PC-3 (cell line): ENCODE data around the gene SPPL2B. TPM values are rescaled to one million over a fixed set of nuclear protein-coding genes. Genes with fewer than 3 reads are reported as not detected.

Source experiments
- ATAC-seq: fragments of 200-7000 bp; cut with Tn5 transposase; 2 replicates; pipeline ENCODE4 v1.9.1; 2020; ENCODE audit warnings: mild to moderate bottlenecking, moderate library complexity
- BruUV-seq: library from RNA; stranded (reverse); fragments of 400-500 nt; replicated peaks from 2 replicates; lab custom pipeline; 2021; lab: Mats Ljungman, UMichigan
- CTCF ChIA-PET: fragments of 300-600 bp; sonication (Branson Sonifier 250); formaldehyde crosslinking; loops from one replicate; lab custom pipeline; 2022; ENCODE audit warnings: antibody characterized with exemption; lab: Charles Lee
- POLR2A ChIA-PET: fragments of 300-600 bp; sonication (Branson Sonifier 250); formaldehyde crosslinking; loops from one replicate; lab custom pipeline; 2022; ENCODE audit warnings: antibody characterized with exemption; ENCODE audit not compliant: unreplicated experiment; lab: Charles Lee
- DNase-seq: peaks from one replicate; pipeline ENCODE4 v3.0.0-alpha.2; 2015
- H2AFZ ChIP-seq: fragments of 300-600 bp; sonication (generic); 2 replicates; pipeline ENCODE4 v1.6.0; 2016; ENCODE audit warnings: antibody characterized with exemption, low read length
- H3F3A ChIP-seq: fragments of 300-600 bp; sonication (generic); one replicate; pipeline ENCODE4 v1.6.0; 2017; ENCODE audit warnings: antibody characterized with exemption, low read length, control low read depth, mild to moderate bottlenecking; ENCODE audit not compliant: unreplicated experiment
- H3K27ac ChIP-seq: fragments of 300-600 bp; sonication (generic); 2 replicates; pipeline ENCODE4 v1.5.1; 2016; ENCODE audit warnings: mild to moderate bottlenecking, low read length
- H3K27me3 ChIP-seq: fragments of 300-600 bp; sonication (generic); 2 replicates; pipeline ENCODE4 v1.6.1; 2016; ENCODE audit warnings: low read length, mixed read lengths
- H3K36me3 ChIP-seq: fragments of 300-600 bp; sonication (generic); 2 replicates; pipeline ENCODE4 v1.6.1; 2016; ENCODE audit warnings: low read depth, mixed run types, low read length, mixed read lengths
- H3K4me1 ChIP-seq: fragments of 300-600 bp; sonication (generic); 2 replicates; pipeline ENCODE4 v1.5.1; 2016; ENCODE audit warnings: low read length; ENCODE audit not compliant: insufficient read depth
- H3K4me2 ChIP-seq: fragments of 300-600 bp; sonication (generic); 2 replicates; pipeline ENCODE4 v1.6.0; 2016; ENCODE audit warnings: low read length
- H3K4me3 ChIP-seq: fragments of 300-600 bp; sonication (generic); 2 replicates; pipeline ENCODE4 v1.5.1; 2016; ENCODE audit warnings: mild to moderate bottlenecking, low read length, mixed read lengths
- H3K79me2 ChIP-seq: fragments of 300-600 bp; sonication (generic); 2 replicates; pipeline ENCODE4 v1.6.1; 2017; ENCODE audit warnings: low read length, mixed read lengths
- H3K9ac ChIP-seq: fragments of 300-600 bp; sonication (generic); 2 replicates; pipeline ENCODE4 v1.6.0; 2016; ENCODE audit warnings: mild to moderate bottlenecking, low read length
- H3K9me2 ChIP-seq: fragments of 300-600 bp; sonication (generic); replicated peaks from 2 replicates; pipeline ENCODE4 v1.6.1; 2016; ENCODE audit warnings: mixed run types, low read length, mixed read lengths
- H3K9me3 ChIP-seq: fragments of 300-600 bp; sonication (generic); 2 replicates; pipeline ENCODE4 v1.6.1; 2016; ENCODE audit warnings: low read length, mixed read lengths
- H4K20me1 ChIP-seq: fragments of 300-600 bp; sonication (generic); 2 replicates; pipeline ENCODE4 v1.6.1; 2016; ENCODE audit warnings: low read length, mixed read lengths
- EZH2 ChIP-seq: fragments of 300-600 bp; sonication (generic); IDR thresholded peaks from one replicate; pipeline ENCODE4 v1.6.1; 2017; ENCODE audit warnings: antibody characterized with exemption, mild to moderate bottlenecking, low read length; ENCODE audit not compliant: unreplicated experiment
- EZH2phosphoT487 ChIP-seq: fragments of 300-600 bp; sonication (generic); IDR thresholded peaks from 2 replicates; pipeline ENCODE4 v1.6.1; 2018; ENCODE audit warnings: mild to moderate bottlenecking, antibody characterized with exemption, low read length, borderline replicate concordance
- intact Hi-C: fragments of 100-400 bp; cut with micrococcal nuclease; formaldehyde crosslinking; loops from 2 replicates; pipeline ENCODE4 v1.9.0; 2023
- total RNA-seq: library from RNA; depleted of rRNA; stranded (reverse); fragments of >200 nt; gene quantifications from 2 replicates; pipeline ENCODE4 v1.2.3, GENCODE V29; 2014
- TF ChIP-seq, protein P1 (sequence below): fragments of 300-600 bp; sonication (generic); conservative IDR thresholded peaks from 2 replicates; pipeline ENCODE4 v1.5.1; 2017; ENCODE audit warnings: antibody characterized with exemption, low read depth, mild to moderate bottlenecking, low read length

The SPPL2B gene
- total RNA-seq, 1 experiment from 2014 or later = 28.6 TPM

DNA sequence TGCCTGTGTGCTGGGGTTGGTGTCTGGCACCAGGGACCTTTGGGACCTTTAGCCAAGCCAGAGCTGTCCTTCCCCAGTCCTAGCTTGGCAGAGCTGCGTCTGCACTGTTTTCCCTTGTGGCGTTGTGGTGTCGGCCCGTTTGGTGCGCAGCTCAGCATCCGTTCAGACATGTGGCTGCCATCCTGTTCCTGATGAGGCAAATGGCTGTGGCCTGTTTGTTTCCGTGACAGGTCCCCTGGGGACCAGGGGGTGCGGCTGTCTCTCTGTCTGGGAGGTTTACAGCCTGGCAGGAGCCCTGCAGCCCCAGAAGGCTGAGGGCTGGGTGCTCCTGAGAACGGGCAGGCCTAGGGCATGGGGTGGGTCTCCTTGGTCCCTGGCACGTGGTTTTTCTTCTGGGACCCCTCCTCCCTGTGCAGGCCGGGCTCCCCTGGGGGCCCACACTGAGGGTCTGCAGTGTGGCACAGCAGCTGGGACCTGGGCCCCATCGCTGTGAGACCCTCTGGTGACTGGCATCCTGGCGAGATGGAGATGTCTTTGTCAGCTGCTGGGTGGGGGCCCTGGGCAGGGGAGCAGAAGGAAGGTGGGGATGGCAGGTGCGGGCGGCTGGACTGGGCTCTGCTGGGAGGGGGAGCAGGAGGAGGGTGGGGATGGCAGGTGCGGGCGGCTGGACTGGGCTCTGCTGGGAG lies 4.0 kb downstream of the SPPL2B start:
- H3K9me2 ChIP-seq = no peaks in the 10 kb centered on the region
- no peaks in the 10 kb centered on the region for H3K27me3 ChIP-seq

DNA sequence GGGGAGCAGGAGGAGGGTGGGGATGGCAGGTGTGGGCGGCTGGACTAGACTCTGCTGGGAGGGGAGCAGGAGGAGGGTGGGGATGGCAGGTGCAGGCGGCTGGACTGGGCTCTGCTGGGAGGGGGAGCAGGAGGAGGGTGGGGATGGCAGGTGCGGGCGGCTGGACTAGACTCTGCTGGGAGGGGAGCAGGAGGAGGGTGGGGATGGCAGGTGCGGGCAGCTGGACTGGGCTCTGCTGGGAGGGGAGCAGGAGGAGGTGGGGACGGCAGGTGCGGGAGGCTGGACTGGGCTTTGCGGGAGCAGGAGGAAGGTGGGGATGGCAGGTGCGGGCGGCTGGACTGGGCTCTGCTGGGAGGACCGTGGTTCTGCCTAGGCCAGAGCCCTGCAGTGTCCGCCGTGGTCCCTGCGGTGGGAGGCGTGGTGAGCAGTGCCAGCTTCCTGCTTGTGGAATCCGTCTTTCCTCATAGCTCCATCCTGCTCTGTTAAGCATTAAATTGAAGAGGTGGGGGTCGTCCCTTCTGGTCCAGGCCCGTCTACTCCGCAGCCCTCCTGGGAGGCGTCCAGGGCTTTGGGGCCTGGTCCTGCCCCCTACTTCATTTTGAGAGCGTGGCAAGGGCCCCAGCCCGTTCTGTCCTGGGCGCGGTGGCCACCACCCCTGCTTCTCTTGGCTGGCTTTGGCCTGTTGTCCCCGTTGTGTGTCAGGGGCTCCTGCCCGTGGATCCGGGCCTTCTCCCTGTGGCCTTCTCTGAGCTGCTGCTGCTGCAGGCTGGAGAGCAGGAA lies 4.7 kb downstream of the SPPL2B start:
- peaks cover 7% of the 10 kb centered on the region for H3K4me1 ChIP-seq
- H3K9me3 ChIP-seq = no peaks in the 10 kb centered on the region
- TF ChIP-seq EZH2 (no peak), EZH2phosphoT487 (no peak)
- TF ChIP-seq, protein P1, sequence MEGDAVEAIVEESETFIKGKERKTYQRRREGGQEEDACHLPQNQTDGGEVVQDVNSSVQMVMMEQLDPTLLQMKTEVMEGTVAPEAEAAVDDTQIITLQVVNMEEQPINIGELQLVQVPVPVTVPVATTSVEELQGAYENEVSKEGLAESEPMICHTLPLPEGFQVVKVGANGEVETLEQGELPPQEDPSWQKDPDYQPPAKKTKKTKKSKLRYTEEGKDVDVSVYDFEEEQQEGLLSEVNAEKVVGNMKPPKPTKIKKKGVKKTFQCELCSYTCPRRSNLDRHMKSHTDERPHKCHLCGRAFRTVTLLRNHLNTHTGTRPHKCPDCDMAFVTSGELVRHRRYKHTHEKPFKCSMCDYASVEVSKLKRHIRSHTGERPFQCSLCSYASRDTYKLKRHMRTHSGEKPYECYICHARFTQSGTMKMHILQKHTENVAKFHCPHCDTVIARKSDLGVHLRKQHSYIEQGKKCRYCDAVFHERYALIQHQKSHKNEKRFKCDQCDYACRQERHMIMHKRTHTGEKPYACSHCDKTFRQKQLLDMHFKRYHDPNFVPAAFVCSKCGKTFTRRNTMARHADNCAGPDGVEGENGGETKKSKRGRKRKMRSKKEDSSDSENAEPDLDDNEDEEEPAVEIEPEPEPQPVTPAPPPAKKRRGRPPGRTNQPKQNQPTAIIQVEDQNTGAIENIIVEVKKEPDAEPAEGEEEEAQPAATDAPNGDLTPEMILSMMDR = no peak
- intact Hi-C loops = no loop called here
- H4K20me1 ChIP-seq = no peaks in the 10 kb centered on the region
- H3K4me2 ChIP-seq = no peak overlapping the region
- H3K9ac ChIP-seq = no peak overlapping the region
- H3K36me3 ChIP-seq = no peaks in the 10 kb centered on the region
- H3K27me3 ChIP-seq = no peaks in the 10 kb centered on the region
- H3F3A ChIP-seq = no peaks in the 10 kb centered on the region
- no peak overlapping the region for H3K27ac ChIP-seq
- H3K9me2 ChIP-seq = no peaks in the 10 kb centered on the region
- no peak overlapping the region for H2AFZ ChIP-seq
- ATAC-seq (no peak), DNase-seq (no peak)
- H3K4me3 ChIP-seq = no peak overlapping the region
- CTCF ChIA-PET = no interaction called here
- POLR2A ChIA-PET = no interaction called here
- peaks cover 48% of the 10 kb centered on the region for H3K79me2 ChIP-seq
- no TSS peak for BruUV-seq

More for the DNA sequence above, 4.0 kb downstream of the SPPL2B start:
- Histone ChIP-seq H3K4me3 (no peak overlapping the region), H3K4me1 (peaks cover 7% of the 10 kb centered on the region), H2AFZ (no peak overlapping the region), H3K9ac (no peak overlapping the region), H3K4me2 (no peak overlapping the region), H3K36me3 (no peaks in the 10 kb centered on the region), H3K9me3 (no peaks in the 10 kb centered on the region), H3F3A (no peaks in the 10 kb centered on the region), H3K27ac (no peak overlapping the region), H4K20me1 (no peaks in the 10 kb centered on the region), H3K79me2 (peaks cover 55% of the 10 kb centered on the region)
- no peak for TF ChIP-seq EZH2phosphoT487
- TF ChIP-seq, protein P1 = no peak
- no peak for TF ChIP-seq EZH2
- ChIA-PET POLR2A (no interaction called here), CTCF (no interaction called here)
- no TSS peak for BruUV-seq
- no peak for DNase-seq
- no peak for ATAC-seq
- intact Hi-C loops = no loop called here

DNA sequence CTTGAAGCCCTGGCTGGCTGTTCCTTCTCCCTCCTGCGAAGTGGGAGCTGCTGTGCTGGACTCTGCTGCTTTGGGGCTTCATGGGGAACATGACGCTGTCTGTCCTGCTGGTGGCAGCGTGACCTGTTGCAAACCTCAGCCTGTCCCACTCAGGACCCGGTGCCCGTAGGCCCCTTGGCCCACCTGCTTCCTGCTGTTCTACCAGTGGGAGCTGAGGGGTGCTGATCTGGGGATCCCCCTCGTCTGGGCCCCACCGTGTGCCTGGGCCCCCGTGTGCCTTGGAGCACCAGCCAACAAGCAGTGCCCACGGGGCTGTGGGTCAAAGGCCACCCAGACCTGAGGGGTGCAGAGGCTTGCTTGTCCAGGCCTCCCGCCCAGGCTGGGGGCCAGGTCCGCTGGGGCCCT lies 5.3 kb downstream of the SPPL2B start:
- H4K20me1 ChIP-seq = no peaks in the 10 kb centered on the region
- CTCF ChIA-PET = no interaction called here
- no peak overlapping the region for H2AFZ ChIP-seq
- H3K4me2 ChIP-seq = no peak overlapping the region
- POLR2A ChIA-PET = no interaction called here
- H3K4me3 ChIP-seq = no peak overlapping the region
- no peaks in the 10 kb centered on the region for H3F3A ChIP-seq
- H3K27me3 ChIP-seq = no peaks in the 10 kb centered on the region
- H3K9me2 ChIP-seq = no peaks in the 10 kb centered on the region
- peaks cover 42% of the 10 kb centered on the region for H3K79me2 ChIP-seq
- no peak for DNase-seq
- intact Hi-C loops = no loop called here
- peaks cover 7% of the 10 kb centered on the region for H3K4me1 ChIP-seq
- TF ChIP-seq EZH2 = no peak
- TF ChIP-seq, protein P1 = 0 out of 2 replicates have a peak, but pooled peaks have one; percentile 22
- BruUV-seq = no TSS peak
- no peaks in the 10 kb centered on the region for H3K36me3 ChIP-seq
- no peak overlapping the region for H3K27ac ChIP-seq
- no peak overlapping the region for H3K9ac ChIP-seq
- H3K9me3 ChIP-seq = no peaks in the 10 kb centered on the region
- no peak for ATAC-seq
